ENCODE results near the gene TRIM56. TPM values are rescaled to one million over a fixed set of nuclear protein-coding genes. Genes with fewer than 3 reads are reported as not detected.

TRIM56 gene
- total RNA-seq, 1 experiment from 2014 or later, result 9.9 TPM

Other genes starting within 250 kb of the TRIM56 start
- 15.8 and 25.8 TPM in 2 replicates for gene SLC12A9, start 232.8 kb upstream of the TRIM56 start, total RNA-seq (2014; rRNA removed; shearing (Covaris generic))
- gene TRIP6, start 218.1 kb upstream of the TRIM56 start, total RNA-seq (2014; rRNA removed; shearing (Covaris generic)), result 360 and 395 TPM in 2 replicates
- gene SRRT, start 210.4 kb upstream of the TRIM56 start, total RNA-seq (2014; rRNA removed; shearing (Covaris generic)), result 92.2 and 134 TPM in 2 replicates
- 2.5 and 3.6 TPM in 2 replicates for gene UFSP1, start 195.8 kb upstream of the TRIM56 start, total RNA-seq (2014; rRNA removed; shearing (Covaris generic))
- gene ACHE, start 189.6 kb upstream of the TRIM56 start, total RNA-seq (2014; rRNA removed; shearing (Covaris generic)), result 3.6 and 5.0 TPM in 2 replicates
- 0.37 TPM in 1 of 2 replicates, not detected in the other for gene MUC3A, start 135.9 kb upstream of the TRIM56 start, total RNA-seq (2014; rRNA removed; shearing (Covaris generic))
- not detected in 2 replicates for gene MUC12, start 115.9 kb upstream of the TRIM56 start, total RNA-seq (2014; rRNA removed; shearing (Covaris generic))
- gene MUC17, start 65.4 kb upstream of the TRIM56 start, total RNA-seq (2014; rRNA removed; shearing (Covaris generic)), result 0.06 TPM in 1 of 2 replicates, not detected in the other
- 103 and 113 TPM in 2 replicates for gene SERPINE1, start 41.6 kb downstream of the TRIM56 start, total RNA-seq (2014; rRNA removed; shearing (Covaris generic))
- 211 and 215 TPM in 2 replicates for gene AP1S1, start 69.0 kb downstream of the TRIM56 start, total RNA-seq (2014; rRNA removed; shearing (Covaris generic))
- gene VGF, start 80.1 kb downstream of the TRIM56 start, total RNA-seq (2014; rRNA removed; shearing (Covaris generic)), result 122 and 148 TPM in 2 replicates
- 1.2 TPM in 1 of 2 replicates, not detected in the other for gene NAT16, start 94.8 kb downstream of the TRIM56 start, total RNA-seq (2014; rRNA removed; shearing (Covaris generic))
- gene MOGAT3, start 115.6 kb downstream of the TRIM56 start, total RNA-seq (2014; rRNA removed; shearing (Covaris generic)), result not detected in 2 replicates
- 18.0 and 38.1 TPM in 2 replicates for gene PLOD3, start 132.1 kb downstream of the TRIM56 start, total RNA-seq (2014; rRNA removed; shearing (Covaris generic))
- 74.5 and 105 TPM in 2 replicates for gene ZNHIT1, start 132.7 kb downstream of the TRIM56 start, total RNA-seq (2014; rRNA removed; shearing (Covaris generic))
- gene CLDN15, start 152.3 kb downstream of the TRIM56 start, total RNA-seq (2014; rRNA removed; shearing (Covaris generic)), result 1.8 and 4.3 TPM in 2 replicates
- 139 and 190 TPM in 2 replicates for gene FIS1, start 159.6 kb downstream of the TRIM56 start, total RNA-seq (2014; rRNA removed; shearing (Covaris generic))
- gene IFT22, start 236.3 kb downstream of the TRIM56 start, total RNA-seq (2014; rRNA removed; shearing (Covaris generic)), result 55.0 and 55.9 TPM in 2 replicates